GM12878 (cell line): Measurements from ENCODE around the gene TSHZ2. TPM values are rescaled to one million over a fixed set of nuclear protein-coding genes. Genes with fewer than 3 reads are reported as not detected.

ENCODE experiments used
- ATAC-seq: fragments of 200-7000 bp; cut with Tn5 transposase; 3 replicates; pipeline ENCODE4 v1.9.1; 2020; ENCODE audit warnings: mild to moderate bottlenecking, moderate library complexity
- BruUV-seq: library from RNA; stranded (reverse); fragments of 400-500 nt; replicated peaks from 2 replicates; lab custom pipeline; 2021; lab: Mats Ljungman, UMichigan
- CTCF ChIA-PET: fragments of 300-600 bp; sonication (Branson Sonifier 250); formaldehyde crosslinking; extraction: SDS; loops from one replicate; lab custom pipeline; 2021; ENCODE audit warnings: inconsistent platforms; lab: Yijun Ruan, JAX
- POLR2A ChIA-PET: fragments of 350-600 bp; formaldehyde crosslinking; extraction: SDS; loops from one replicate; lab custom pipeline; 2021; ENCODE audit warnings: inconsistent platforms; lab: Charles Lee
- RAD21 ChIA-PET: fragments of 300-600 bp; sonication (Branson Sonifier 250); formaldehyde crosslinking; loops from one replicate; lab custom pipeline; 2023; ENCODE audit warnings: antibody characterized with exemption; ENCODE audit not compliant: unreplicated experiment; lab: Charles Lee
- SMC1A ChIA-PET: fragments of 300-600 bp; sonication (Branson Sonifier 250); formaldehyde crosslinking; loops from one replicate; lab custom pipeline; 2023; ENCODE audit not compliant: unreplicated experiment, uncharacterized antibody; lab: Charles Lee
- DNase-seq: peaks from one replicate; pipeline ENCODE4 v3.0.0-alpha.2; 2011; ENCODE audit warnings: low read depth, low spot score
- FAIRE-seq: peaks from 3 replicates; lab custom pipeline; 2011; peaks lifted over from hg19 to GRCh38; lab: Jason Lieb, UNC
- H2AFZ ChIP-seq: 2 replicates; pipeline ENCODE4 v1.6.0; 2011; ENCODE audit warnings: low read depth, low read length, control low read depth; ENCODE audit not compliant: control insufficient read depth
- H3K27ac ChIP-seq: 2 replicates; pipeline ENCODE4 v1.5.1; 2011; ENCODE audit warnings: control low read depth; ENCODE audit not compliant: control insufficient read depth, insufficient read depth
- H3K27me3 ChIP-seq, 2 experiments: replicated peaks in 1 of 2; 2 replicates each; pipeline versions ENCODE4 v1.6.0 to v1.6.1; 2011; ENCODE audit warnings: low read length in 1 of 2; ENCODE audit not compliant: control insufficient read depth in 2 of 2, insufficient read depth in 2 of 2
- H3K36me3 ChIP-seq, 2 experiments: 2 replicates each; pipeline ENCODE4 v1.5.1; 2011; ENCODE audit warnings: low read length in 1 of 2; ENCODE audit not compliant: control insufficient read depth in 2 of 2, insufficient read depth in 2 of 2
- H3K4me1 ChIP-seq: 2 replicates; pipeline ENCODE4 v1.6.1; 2011; ENCODE audit warnings: mild to moderate bottlenecking, low read length, moderate library complexity, mixed read lengths; ENCODE audit not compliant: control insufficient read depth, insufficient read depth
- H3K4me2 ChIP-seq: 2 replicates; pipeline ENCODE4 v1.6.0; 2011; ENCODE audit warnings: control low read depth; ENCODE audit not compliant: control insufficient read depth, insufficient read depth
- H3K4me3 ChIP-seq: fragments of 200-600 bp; sonication (generic); 2 replicates; pipeline ENCODE4 v1.5.1; 2016
- H3K79me2 ChIP-seq: 2 replicates; pipeline ENCODE4 v1.6.0; 2011; ENCODE audit warnings: low read length; ENCODE audit not compliant: control insufficient read depth, insufficient read depth
- H3K9ac ChIP-seq: 2 replicates; pipeline ENCODE4 v1.8.0; 2011; ENCODE audit warnings: low read length, control low read depth, mixed read lengths; ENCODE audit not compliant: control insufficient read depth, insufficient read depth
- H3K9me3 ChIP-seq: replicated peaks from 3 replicates; pipeline ENCODE4 v1.5.1; 2011; ENCODE audit warnings: mild to moderate bottlenecking, low read length; ENCODE audit not compliant: control insufficient read depth, insufficient read depth
- H4K20me1 ChIP-seq: 2 replicates; pipeline ENCODE4 v1.6.0; 2011; ENCODE audit not compliant: control insufficient read depth, insufficient read depth
- BRCA1 ChIP-seq: IDR thresholded peaks from 2 replicates; pipeline ENCODE4 v1.6.1; 2011; ENCODE audit warnings: low read depth, low read length, improper control_type of control experiment
- CEBPB ChIP-seq, 2 experiments: fragments of 150-350 bp in 1 of 2; IDR thresholded peaks; 2 replicates each; pipeline ENCODE4 v1.6.1; 2012 to 2014; ENCODE audit warnings: low read depth in 2 of 2, low read length in 2 of 2, borderline replicate concordance in 1 of 2, inconsistent platforms in 1 of 2
- CREB1 ChIP-seq: IDR thresholded peaks from 2 replicates; pipeline ENCODE4 v1.6.1; 2012; ENCODE audit warnings: low read depth, mild to moderate bottlenecking, inconsistent platforms
- GATAD2B ChIP-seq: fragments of 450-650 bp; conservative IDR thresholded peaks from 2 replicates; pipeline ENCODE4 v1.6.1; 2017; ENCODE audit warnings: low read depth, mild to moderate bottlenecking, moderate library complexity
- SPI1 ChIP-seq: IDR thresholded peaks from 2 replicates; pipeline ENCODE4 v1.6.1; 2011; ENCODE audit warnings: low read depth, mild to moderate bottlenecking, low read length, moderate library complexity, borderline replicate concordance; ENCODE audit not compliant: insufficient read depth
- YBX1 ChIP-seq: fragments of 450-650 bp; IDR thresholded peaks from 2 replicates; pipeline ENCODE4 v1.6.1; 2016; ENCODE audit warnings: antibody characterized with exemption
- ZNF217 ChIP-seq: fragments of 450-650 bp; IDR thresholded peaks from 2 replicates; pipeline ENCODE4 v1.6.1; 2017; ENCODE audit warnings: antibody characterized with exemption, mild to moderate bottlenecking
- ZNF622 ChIP-seq: fragments of 450-650 bp; IDR thresholded peaks from 2 replicates; pipeline ENCODE4 v1.6.1; 2017; ENCODE audit warnings: mild to moderate bottlenecking, inconsistent platforms
- WGBS: methylation state at CpG from one replicate; pipeline ENCODE4 v1.1.6; 2016; ENCODE audit warnings: low lambda C conversion rate; ENCODE audit not compliant: insufficient replicate concordance, insufficient coverage; ENCODE audit errors: missing lambda C conversion rate; 5-methylcytosine and 5-hydroxymethylcytosine counted together
- in situ Hi-C: fragments of 300-500 bp; cut with MboI; formaldehyde crosslinking; loops from 9 replicates; pipeline ENCODE4 v1.14.3; 2018; ENCODE audit warnings: mixed read lengths
- intact Hi-C: fragments of 100-400 bp; cut with micrococcal nuclease; formaldehyde crosslinking; loops from one replicate; pipeline ENCODE4 v1.14.2; 2022; ENCODE audit not compliant: unreplicated experiment
- polyA plus RNA-seq, 11 experiments: library from polyadenylated mRNA; depleted of rRNA in 4 of 11; unstranded in 6 of 11; stranded (reverse) in 5 of 11; fragments of >200 nt; fragmentation: Nextera tagmentation in 4 of 11; fragmentation: Illumina TruSeq in 1 of 11; extraction: Ambion mirVana in 4 of 11; extraction: Trizol in 1 of 11; gene quantifications; 1 replicate in 1 of 11; 2 replicates in 10 of 11; pipeline versions ENCODE4 v1.2.1 to v1.2.3, GENCODE V29; 2011 to 2016; ENCODE audit warnings: inconsistent platforms in 2 of 11, missing spikeins in 2 of 11, low read depth in 1 of 11
- total RNA-seq, 4 experiments: library from RNA; depleted of rRNA in 3 of 4; stranded (reverse); fragments of >200 nt in 3 of 4; fragmentation: Illumina TruSeq in 1 of 4; extraction: Trizol in 1 of 4; gene quantifications; 2 replicates each; pipeline versions ENCODE4 v1.2.1 to v1.2.3, GENCODE V29; 2013 to 2021
- TF ChIP-seq, protein P1 (sequence below): fragments of 450-650 bp; formaldehyde crosslinking; IDR thresholded peaks from 2 replicates; pipeline ENCODE4 v1.5.0; 2022; ENCODE audit warnings: mild to moderate bottlenecking, missing genetic modification characterization
- TF ChIP-seq, protein P2 (sequence below): fragments of 450-650 bp; formaldehyde crosslinking; IDR thresholded peaks from 2 replicates; pipeline ENCODE4 v1.4.0; 2022; ENCODE audit warnings: mild to moderate bottlenecking, moderate library complexity

The TSHZ2 gene
- total and polyA plus RNA-seq, 10 of the 15 experiments (the other 5 are each of a cell fraction or from before 2014, with no cell fraction given) = 0.01 to 0.86 (median 0.13) TPM; not detected in 2

DNA sequence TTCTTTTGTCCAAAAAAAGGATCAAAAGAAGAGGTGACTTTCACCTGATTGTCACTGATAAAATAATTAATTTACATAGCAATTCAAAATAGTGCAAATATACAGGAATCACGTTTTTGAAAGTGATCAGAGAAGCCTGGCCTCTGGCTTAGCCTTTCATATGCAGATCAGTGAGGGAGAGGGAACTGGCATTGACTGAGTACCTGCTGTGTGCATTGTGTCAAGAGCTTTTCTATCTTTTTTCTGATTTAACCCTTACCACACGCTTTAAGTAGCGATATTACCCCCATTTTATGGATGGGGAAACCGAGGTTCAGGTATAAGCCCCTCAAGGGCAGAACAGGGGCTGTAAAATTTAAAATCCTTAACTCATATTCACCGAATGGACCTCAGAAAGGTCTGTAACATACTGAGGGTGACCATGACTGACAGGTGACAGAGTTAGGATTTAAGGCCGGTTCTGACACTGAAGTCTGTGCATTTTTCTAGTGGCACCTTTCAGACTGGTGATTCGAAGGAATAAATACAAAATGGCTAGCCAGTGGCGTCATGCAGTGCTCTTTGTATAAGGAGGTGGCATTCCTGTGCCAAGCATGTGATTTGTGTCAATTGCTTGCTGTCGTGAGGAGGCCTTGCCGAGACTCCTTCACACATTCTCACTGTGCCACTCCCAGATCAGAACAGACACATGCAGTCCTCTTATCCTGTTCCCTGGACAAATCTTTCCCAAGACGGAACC, 310.2 kb downstream of the TSHZ2 start:
- ChIA-PET CTCF (no interaction called here), POLR2A (interaction anchor here (0.6 kb wide), 1 partner anchor 32 kb away, joined by 9 read pairs; no protein-coding TSS in a partner anchor), RAD21 (no interaction called here), SMC1A (no interaction called here)
- no peaks in the 10 kb centered on the region for H3K79me2 ChIP-seq
- no TSS peak for BruUV-seq
- H3K9ac ChIP-seq = no peak overlapping the region
- no peaks in the 10 kb centered on the region for H3K36me3 ChIP-seq
- ATAC-seq (no peak), FAIRE-seq (no peak), DNase-seq (no peak)
- peaks cover 3 to 5% of the 10 kb centered on the region in 2 experiments; a peak in 3 of 4 replicates for H3K27me3 ChIP-seq
- 20% methylated on average over 11 of the region's 11 CpGs for WGBS
- no peaks in the 10 kb centered on the region for H4K20me1 ChIP-seq
- no peak overlapping the region for H3K4me3 ChIP-seq
- intact Hi-C loops (no loop called here), in situ Hi-C loops (no loop called here)
- H3K4me1 ChIP-seq = no peaks in the 10 kb centered on the region
- H3K9me3 ChIP-seq = no peaks in the 10 kb centered on the region
- TF ChIP-seq ZNF217 (no peak), YBX1 (no peak), BRCA1 (no peak), CREB1 (no peak), GATAD2B (no peak), SPI1 (no peak), ZNF622 (no peak), CEBPB (IDR thresholded peaks at IDR 0.05; ENCODE audit: borderline replicate concordance in 1 of 2, low read depth in 2 of 2, low read length in 2 of 2) (no peak)
- TF ChIP-seq, protein P1, sequence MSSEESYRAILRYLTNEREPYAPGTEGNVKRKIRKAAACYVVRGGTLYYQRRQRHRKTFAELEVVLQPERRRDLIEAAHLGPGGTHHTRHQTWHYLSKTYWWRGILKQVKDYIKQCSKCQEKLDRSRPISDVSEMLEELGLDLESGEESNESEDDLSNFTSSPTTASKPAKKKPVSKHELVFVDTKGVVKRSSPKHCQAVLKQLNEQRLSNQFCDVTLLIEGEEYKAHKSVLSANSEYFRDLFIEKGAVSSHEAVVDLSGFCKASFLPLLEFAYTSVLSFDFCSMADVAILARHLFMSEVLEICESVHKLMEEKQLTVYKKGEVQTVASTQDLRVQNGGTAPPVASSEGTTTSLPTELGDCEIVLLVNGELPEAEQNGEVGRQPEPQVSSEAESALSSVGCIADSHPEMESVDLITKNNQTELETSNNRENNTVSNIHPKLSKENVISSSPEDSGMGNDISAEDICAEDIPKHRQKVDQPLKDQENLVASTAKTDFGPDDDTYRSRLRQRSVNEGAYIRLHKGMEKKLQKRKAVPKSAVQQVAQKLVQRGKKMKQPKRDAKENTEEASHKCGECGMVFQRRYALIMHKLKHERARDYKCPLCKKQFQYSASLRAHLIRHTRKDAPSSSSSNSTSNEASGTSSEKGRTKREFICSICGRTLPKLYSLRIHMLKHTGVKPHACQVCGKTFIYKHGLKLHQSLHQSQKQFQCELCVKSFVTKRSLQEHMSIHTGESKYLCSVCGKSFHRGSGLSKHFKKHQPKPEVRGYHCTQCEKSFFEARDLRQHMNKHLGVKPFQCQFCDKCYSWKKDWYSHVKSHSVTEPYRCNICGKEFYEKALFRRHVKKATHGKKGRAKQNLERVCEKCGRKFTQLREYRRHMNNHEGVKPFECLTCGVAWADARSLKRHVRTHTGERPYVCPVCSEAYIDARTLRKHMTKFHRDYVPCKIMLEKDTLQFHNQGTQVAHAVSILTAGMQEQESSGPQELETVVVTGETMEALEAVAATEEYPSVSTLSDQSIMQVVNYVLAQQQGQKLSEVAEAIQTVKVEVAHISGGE (CRISPR knock-in tag) = no peak
- TF ChIP-seq, protein P2, sequence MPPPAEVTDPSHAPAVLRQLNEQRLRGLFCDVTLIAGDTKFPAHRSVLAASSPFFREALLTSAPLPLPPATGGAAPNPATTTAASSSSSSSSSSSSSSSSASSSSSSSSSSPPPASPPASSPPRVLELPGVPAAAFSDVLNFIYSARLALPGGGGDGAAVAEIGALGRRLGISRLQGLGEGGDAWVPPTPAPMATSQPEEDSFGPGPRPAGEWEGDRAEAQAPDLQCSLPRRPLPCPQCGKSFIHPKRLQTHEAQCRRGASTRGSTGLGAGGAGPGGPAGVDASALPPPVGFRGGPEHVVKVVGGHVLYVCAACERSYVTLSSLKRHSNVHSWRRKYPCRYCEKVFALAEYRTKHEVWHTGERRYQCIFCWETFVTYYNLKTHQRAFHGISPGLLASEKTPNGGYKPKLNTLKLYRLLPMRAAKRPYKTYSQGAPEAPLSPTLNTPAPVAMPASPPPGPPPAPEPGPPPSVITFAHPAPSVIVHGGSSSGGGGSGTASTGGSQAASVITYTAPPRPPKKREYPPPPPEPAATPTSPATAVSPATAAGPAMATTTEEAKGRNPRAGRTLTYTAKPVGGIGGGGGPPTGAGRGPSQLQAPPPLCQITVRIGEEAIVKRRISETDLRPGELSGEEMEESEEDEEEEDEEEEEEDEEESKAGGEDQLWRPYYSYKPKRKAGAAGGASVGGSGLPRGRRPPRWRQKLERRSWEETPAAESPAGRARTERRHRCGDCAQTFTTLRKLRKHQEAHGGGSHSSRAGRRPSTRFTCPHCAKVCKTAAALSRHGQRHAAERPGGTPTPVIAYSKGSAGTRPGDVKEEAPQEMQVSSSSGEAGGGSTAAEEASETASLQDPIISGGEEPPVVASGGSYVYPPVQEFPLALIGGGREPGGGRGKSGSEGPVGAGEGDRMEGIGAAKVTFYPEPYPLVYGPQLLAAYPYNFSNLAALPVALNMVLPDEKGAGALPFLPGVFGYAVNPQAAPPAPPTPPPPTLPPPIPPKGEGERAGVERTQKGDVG (CRISPR knock-in tag) = no peak
- no peak overlapping the region for H3K27ac ChIP-seq
- no peak overlapping the region for H3K4me2 ChIP-seq
- no peak overlapping the region for H2AFZ ChIP-seq
